Breast epithelium (tissue), 3 donors: Measurements from ENCODE around the gene ZNF646.

Experiments
- CTCF ChIP-seq, 3 donors: fragments of 450-650 bp; IDR thresholded peaks; one replicate each; pipeline ENCODE4 v1.5.1; 2016 to 2017; ENCODE audit warnings: antibody characterized with exemption in 3 of 3, mild to moderate bottlenecking in 3 of 3, moderate library complexity in 3 of 3
- POLR2A ChIP-seq: fragments of 450-650 bp; IDR thresholded peaks from one replicate; pipeline ENCODE4 v1.6.1; 2016; ENCODE audit warnings: antibody characterized with exemption, mild to moderate bottlenecking, moderate library complexity
- POLR2AphosphoS5 ChIP-seq, 3 donors: sonication (generic); formaldehyde crosslinking; IDR thresholded peaks; one replicate each; pipeline ENCODE4 v1.6.1; 2017; ENCODE audit warnings: antibody characterized with exemption in 3 of 3

- no peak for TF ChIP-seq POLR2A
- no peak for TF ChIP-seq CTCF (IDR thresholded peaks at IDR 0.05)
- TF ChIP-seq POLR2AphosphoS5 (IDR thresholded peaks at IDR 0.05): no peak
Measured at GRCh38 chr16:31109622-31110021, 35.4 kb downstream of the ZNF646 start.
